HT1080 (cell line): Measurements from ENCODE around the gene ASNSD1. TPM values are rescaled to one million over a fixed set of nuclear protein-coding genes. Genes with fewer than 3 reads are reported as not detected.

ENCODE experiments used
- DNase-seq: peaks from one replicate; pipeline ENCODE4 v3.0.0-alpha.2; 2015; ENCODE audit warnings: low read depth
- polyA plus RNA-seq, 2 experiments: library from polyadenylated mRNA; depleted of rRNA; stranded (reverse); fragments of >200 nt; gene quantifications; 2 replicates each; pipeline ENCODE4 v1.2.3, GENCODE V29; 2015
- total RNA-seq: library from RNA; depleted of rRNA; stranded (reverse); fragments of >200 nt; shearing (Covaris generic); gene quantifications from 2 replicates; pipeline ENCODE4 v1.2.3, GENCODE V29; 2014; rRNA removed

The ASNSD1 gene
- 66.2 and 68.9 TPM in 2 replicates for total RNA-seq
- 45.9 TPM in 2 replicates for polyA plus RNA-seq (2015; cell fraction: cytosol; rRNA removed)
- 24.7 and 27.3 TPM in 2 replicates for polyA plus RNA-seq (2015; cell fraction: nucleus; rRNA removed)

- peak; percentile 99 for DNase-seq
These were observed at the start of gene ASNSD1 for GRCh38 chr2:189661148-189661956. Gene ASNSD1 (plus strand): TSS chr2:189661459. CDS start chr2:189666133, 4,674 bp downstream.

- DNase-seq = peak; percentile 61
These were observed 48.1 kb upstream of the ASNSD1 start for GRCh38 chr2:189613077-189613636.

GRCh38 chr2:189613650-189614420 lies 47.4 kb upstream of the ASNSD1 start:
- DNase-seq = no peak

GRCh38 chr2:189614585-189614984 lies 46.7 kb upstream of the ASNSD1 start:
- DNase-seq = no peak

- no peak for DNase-seq
These were observed 43.1 kb upstream of the ASNSD1 start for GRCh38 chr2:189618197-189618596.

GRCh38 chr2:189621781-189622180 lies 39.5 kb upstream of the ASNSD1 start:
- DNase-seq = no peak

- no peak for DNase-seq
These were observed 38.2 kb upstream of the ASNSD1 start for GRCh38 chr2:189623049-189623448.

GRCh38 chr2:189624648-189625355 lies 36.5 kb upstream of the ASNSD1 start:
- DNase-seq = no peak

- DNase-seq = no peak
These were observed 35.6 kb upstream of the ASNSD1 start for GRCh38 chr2:189625636-189626035.

GRCh38 chr2:189627789-189628188 lies 33.5 kb upstream of the ASNSD1 start:
- no peak for DNase-seq

- DNase-seq = no peak
These were observed 32.3 kb upstream of the ASNSD1 start for GRCh38 chr2:189628817-189629530.

GRCh38 chr2:189629531-189630453 lies 31.5 kb upstream of the ASNSD1 start:
- DNase-seq = no peak

GRCh38 chr2:189631849-189632248 lies 29.4 kb upstream of the ASNSD1 start:
- no peak for DNase-seq

- DNase-seq = no peak
These were observed 27.9 kb upstream of the ASNSD1 start for GRCh38 chr2:189633392-189633811.

GRCh38 chr2:189635353-189635752 lies 25.9 kb upstream of the ASNSD1 start:
- DNase-seq = no peak

GRCh38 chr2:189638301-189639006 lies 22.8 kb upstream of the ASNSD1 start:
- DNase-seq = no peak

- DNase-seq = no peak
These were observed 22.2 kb upstream of the ASNSD1 start for GRCh38 chr2:189639007-189639609.

- no peak for DNase-seq
These were observed 20.3 kb upstream of the ASNSD1 start for GRCh38 chr2:189641002-189641401.
